Head of caudate nucleus (tissue), 42 donors: Measurements from ENCODE around the gene RTL10.
A peak's percentile ranks its signal among the peaks of the same experiment; 100 is the strongest.

ENCODE experiments used
- DNase-seq, 42 donors: peaks; one replicate each; pipeline versions ENCODE4 v3.0.0 to v3.0.0-alpha.2; 2020 to 2021; ENCODE audit warnings: mixed read lengths in 7 of 42
- intact Hi-C: fragments of 100-400 bp; cut with DNase I; formaldehyde crosslinking; loops from one replicate; pipeline ENCODE4 v1.15.0; 2022

The RTL10 gene

DNA sequence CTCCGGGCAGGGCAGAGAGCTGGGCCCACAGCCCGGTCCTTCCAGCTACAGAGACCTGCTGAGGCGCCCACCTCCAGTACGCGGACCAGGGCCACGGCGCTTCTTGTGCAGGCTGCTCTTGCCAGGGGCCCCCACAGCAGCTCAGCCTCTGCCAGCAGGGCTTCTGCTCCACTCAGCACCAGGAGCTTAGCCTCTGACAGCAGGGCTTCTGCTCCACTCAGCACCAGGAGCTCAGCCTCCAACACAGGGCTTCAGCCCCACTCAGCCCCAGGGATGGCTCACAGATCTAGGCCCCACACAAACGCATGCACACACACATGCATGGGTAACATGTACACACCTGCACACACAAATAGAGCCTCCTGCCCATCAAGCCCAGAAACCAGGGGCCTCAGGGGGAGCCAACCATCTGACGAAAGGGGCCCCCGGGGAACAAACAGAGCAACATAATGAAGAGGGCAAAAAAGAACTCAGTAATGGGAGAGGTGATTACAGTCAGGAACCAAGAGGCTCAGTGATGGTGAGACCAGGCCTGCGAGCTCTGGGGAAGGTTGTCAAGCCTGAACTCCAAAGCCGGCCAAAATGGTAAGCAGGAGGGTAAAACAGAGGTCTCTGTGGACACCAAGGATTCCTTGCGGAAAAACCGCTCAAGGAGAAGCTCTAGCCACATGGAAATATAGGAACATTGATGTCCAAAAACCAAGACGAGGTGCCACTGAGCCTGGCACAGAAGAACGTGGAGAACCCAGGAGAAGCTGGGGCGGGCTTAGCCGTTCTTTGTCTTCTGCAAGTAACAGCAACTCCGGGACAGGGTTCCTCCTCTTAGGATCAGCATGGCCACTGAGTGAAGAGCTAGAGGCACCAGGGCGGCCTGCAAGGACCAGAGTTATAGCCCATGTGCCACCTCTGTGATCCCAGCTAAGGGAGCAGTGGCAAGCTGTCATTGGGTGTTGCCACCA lies 46.5 kb downstream of the RTL10 start:
- DNase-seq, result no peak
- intact Hi-C loops, result no loop called here

DNA sequence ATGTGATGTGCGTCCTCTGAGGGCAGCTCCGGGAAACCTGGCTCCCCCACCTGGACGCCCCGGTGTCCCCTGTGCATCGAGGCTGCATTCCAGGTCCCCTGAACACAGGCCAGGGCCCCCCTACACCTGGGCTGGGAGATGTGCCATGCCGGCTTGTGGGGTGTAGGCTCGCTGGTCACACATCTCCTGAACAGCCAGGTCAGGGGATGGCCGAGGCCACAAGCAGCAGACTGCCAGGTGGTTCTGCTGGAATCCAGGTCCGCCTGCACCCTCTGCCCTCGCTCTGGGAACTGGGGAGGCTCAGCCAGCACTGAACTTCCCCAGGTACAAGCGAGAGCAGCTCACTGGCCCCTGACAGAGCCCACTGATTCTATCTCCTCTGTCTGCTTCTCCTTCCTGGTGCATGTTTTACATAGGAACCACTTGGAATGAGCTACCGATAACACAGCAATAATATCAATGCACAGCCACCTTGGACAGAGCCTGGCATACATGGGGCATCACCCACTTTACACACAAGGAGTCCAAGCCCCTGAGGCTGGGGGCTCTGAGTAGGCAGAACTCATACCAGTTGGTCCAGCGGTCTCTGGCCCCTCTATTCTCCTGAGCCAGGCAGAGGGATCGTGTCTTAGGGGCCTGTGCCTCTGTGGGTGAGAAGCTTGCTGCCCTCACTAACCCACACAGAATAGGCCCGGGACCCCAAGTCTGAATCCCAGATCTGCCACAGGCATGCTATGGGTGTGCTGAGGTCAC lies 47.3 kb downstream of the RTL10 start:
- DNase-seq, result no peak
- intact Hi-C loops, result no loop called here

DNA sequence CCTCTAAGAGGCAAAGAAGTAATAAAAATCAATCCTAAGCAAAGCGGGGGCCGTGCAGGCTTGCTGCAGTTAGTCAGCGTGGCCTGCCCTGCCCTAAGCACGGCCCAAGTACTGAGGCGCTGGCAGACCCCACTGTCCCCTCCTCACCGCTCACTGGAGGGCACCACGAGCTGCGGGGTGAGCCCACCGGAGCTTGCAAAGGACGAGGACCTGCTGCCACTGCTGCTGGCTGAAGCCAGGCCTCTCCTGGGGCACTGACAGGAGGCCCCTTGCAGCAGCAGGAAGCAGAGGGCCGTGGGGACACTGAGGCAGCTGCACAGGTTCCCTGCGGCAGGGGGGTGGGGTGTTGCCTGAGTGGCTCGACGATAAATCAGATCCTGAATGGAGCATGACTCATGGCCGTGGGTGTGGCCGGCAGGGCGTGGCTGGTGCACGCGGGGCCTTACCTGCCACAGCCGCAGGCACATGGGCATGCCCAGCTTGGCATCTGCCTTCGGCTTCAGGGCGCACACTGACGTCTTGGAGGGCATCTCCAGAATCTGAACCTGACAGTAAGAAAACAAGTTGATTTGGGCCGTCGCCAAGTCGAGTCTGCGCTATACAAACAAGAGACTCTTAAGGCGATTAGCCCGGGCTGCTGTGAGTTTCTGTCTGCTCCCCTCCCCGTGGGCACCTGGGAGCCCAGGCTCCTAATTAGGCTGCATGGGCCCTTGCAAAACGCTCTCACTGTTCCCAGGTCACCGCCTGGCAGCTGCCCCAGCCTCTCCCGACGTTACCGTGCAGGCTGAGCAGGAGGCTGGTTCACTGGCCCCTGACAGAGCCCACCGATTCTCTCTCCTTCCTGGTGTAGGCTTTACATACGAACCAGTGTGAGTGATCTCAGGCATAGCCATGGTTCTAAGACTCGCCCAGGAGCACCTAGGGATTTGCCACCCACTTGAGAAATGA lies 48.2 kb downstream of the RTL10 start:
- DNase-seq, result peak in 6 of 42 donors; percentile 10 to 51 (median 26)

DNA sequence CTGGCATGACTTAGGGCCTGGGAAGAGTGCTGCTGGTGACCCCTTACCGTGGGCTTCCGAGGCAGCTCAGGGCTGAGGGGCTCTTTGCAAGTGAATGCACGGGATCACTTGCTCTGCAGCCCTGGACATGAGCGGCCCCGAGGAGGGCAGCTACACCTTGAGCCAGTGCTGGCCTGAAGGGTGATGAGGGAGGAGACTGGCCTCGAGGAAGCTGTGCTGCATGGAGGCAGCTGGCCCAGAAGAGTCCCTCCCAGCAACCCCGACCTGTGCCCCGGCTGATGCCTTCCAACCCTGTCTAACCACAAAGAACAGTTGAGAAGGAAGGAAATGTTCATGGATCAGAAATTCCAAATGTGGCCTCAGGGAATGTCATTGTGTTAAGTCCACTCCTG lies 48.9 kb downstream of the RTL10 start:
- DNase-seq, result no peak
- intact Hi-C loops, result no loop called here

More for the DNA sequence above, 48.2 kb downstream of the RTL10 start:
- intact Hi-C loops, result no loop called here
